ENCODE data around the gene TMEM63C. TPM values are rescaled to one million over a fixed set of nuclear protein-coding genes. Genes with fewer than 3 reads are reported as not detected.
A peak's percentile ranks its signal among the peaks of the same experiment; 100 is the strongest.

Gene TMEM63C
- total RNA-seq, 4 donors from 2014 or later, result 20.1 to 60.2 (median 33.9) TPM

DNA sequence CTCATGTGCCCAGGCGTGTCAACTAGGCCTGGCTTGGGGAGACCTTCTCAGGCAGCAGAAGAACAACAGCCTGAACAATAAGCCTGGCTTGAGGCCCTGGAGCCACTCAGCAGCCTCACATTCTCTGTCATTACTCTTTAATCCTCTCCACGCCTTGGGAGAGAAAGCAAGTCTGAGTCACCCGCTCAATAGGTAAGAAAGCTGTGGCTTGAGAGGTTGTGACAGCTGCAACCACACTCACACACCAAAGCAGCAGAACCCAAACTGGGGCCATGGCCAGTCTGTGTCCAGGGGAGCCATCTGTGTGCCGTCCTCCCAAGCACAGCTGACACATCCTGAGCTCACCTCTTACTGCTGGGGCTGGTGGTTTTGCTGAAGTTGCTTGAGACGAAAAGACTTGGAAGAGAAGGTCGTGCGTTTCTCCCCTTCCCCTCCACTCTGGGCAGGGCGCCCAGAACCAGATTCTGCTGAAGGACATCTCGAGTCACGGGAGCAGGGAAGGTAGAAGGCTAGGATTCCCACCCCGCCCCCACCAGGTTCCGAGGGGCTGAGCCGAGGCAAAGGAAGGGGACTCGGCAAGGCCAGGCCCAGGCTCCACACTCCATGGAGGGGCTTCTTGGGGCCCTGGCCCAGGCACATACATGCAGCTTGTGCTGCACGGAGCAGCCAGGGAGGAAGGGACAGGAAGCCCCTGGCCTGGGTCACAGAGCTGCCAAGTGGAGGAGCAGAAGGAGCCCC, 5.5 kb downstream of the TMEM63C start:
- TF ChIP-seq POLR2AphosphoS5 (IDR thresholded peaks at IDR 0.05) (no peak), POLR2A (IDR thresholded peaks at IDR 0.05) (no peak)
- peak; percentile 16 for DNase-seq
- H3K36me3 ChIP-seq, result no peaks in the 10 kb centered on the region
- intact Hi-C loops (cut with DNase I; ENCODE audit: low total_unique reads), result no loop called here
- in situ Hi-C loops (cut with MboI; ENCODE audit: low pct_ligation_motif_present in 1 of 4, low pct_unique_long_range_greater_than_20kb in 1 of 4, low sequenced_read_pairs in 3 of 4), result no loop called here
- peaks cover 4 to 40% (median 25%) of the 10 kb centered on the region in 4 donors for H3K4me1 ChIP-seq
- H3K27ac ChIP-seq, result peak overlapping the region in 1 of 4 donors; percentile 39
- H3K9me3 ChIP-seq, result no peaks in the 10 kb centered on the region
- peaks cover 17% of the 10 kb centered on the region for H3K27me3 ChIP-seq
- WGBS, 2 donors (ENCODE audit: low coverage in 1 of 2), result 56% methylated on average over 12 of the region's 15 CpGs; no CpG with 5 or more reads in 1 of the 2 donors
- no peak overlapping the region for H3K4me3 ChIP-seq

DNA sequence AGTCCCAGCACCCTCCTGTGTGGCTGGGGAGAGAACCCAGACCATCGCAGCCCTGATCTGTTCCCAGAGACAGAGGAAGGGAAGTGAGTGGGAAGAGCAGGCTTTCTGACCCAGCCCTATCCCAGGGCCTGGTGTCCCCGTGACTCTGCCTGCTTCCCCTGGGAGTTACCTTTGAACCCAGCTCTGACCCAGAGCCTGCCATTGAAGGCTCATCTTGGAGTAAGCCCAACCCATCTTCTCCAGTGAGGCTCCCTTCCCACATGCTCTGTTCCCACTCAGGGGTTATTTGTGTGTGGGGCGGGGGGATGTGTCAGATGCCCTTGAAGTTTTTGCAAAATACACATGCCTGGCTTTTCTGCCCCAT, 6.0 kb downstream of the TMEM63C start:
- H3K27ac ChIP-seq, result peak overlapping the region in 1 of 4 donors; percentile 39
- in situ Hi-C loops (cut with MboI; ENCODE audit: low pct_ligation_motif_present in 1 of 4, low pct_unique_long_range_greater_than_20kb in 1 of 4, low sequenced_read_pairs in 3 of 4) (no loop called here), intact Hi-C loops (cut with DNase I; ENCODE audit: low total_unique reads) (no loop called here)
- no peaks in the 10 kb centered on the region for H3K9me3 ChIP-seq
- H3K4me3 ChIP-seq, result no peak overlapping the region
- TF ChIP-seq EP300 (IDR thresholded peaks at IDR 0.05; ENCODE audit: low read depth) (no peak), POLR2A (IDR thresholded peaks at IDR 0.05) (no peak), POLR2AphosphoS5 (IDR thresholded peaks at IDR 0.05) (no peak)
- TF ChIP-seq, protein P1, sequence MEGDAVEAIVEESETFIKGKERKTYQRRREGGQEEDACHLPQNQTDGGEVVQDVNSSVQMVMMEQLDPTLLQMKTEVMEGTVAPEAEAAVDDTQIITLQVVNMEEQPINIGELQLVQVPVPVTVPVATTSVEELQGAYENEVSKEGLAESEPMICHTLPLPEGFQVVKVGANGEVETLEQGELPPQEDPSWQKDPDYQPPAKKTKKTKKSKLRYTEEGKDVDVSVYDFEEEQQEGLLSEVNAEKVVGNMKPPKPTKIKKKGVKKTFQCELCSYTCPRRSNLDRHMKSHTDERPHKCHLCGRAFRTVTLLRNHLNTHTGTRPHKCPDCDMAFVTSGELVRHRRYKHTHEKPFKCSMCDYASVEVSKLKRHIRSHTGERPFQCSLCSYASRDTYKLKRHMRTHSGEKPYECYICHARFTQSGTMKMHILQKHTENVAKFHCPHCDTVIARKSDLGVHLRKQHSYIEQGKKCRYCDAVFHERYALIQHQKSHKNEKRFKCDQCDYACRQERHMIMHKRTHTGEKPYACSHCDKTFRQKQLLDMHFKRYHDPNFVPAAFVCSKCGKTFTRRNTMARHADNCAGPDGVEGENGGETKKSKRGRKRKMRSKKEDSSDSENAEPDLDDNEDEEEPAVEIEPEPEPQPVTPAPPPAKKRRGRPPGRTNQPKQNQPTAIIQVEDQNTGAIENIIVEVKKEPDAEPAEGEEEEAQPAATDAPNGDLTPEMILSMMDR (IDR thresholded peaks at IDR 0.05), result no peak
- peaks cover 11% of the 10 kb centered on the region for H3K27me3 ChIP-seq
- WGBS, 2 donors (ENCODE audit: low coverage in 1 of 2), result 67% methylated on average over 3 of the region's 3 CpGs; no CpG with 5 or more reads in 1 of the 2 donors
- DNase-seq, result no peak
- no peaks in the 10 kb centered on the region for H3K36me3 ChIP-seq
- H3K4me1 ChIP-seq, result peaks cover 4 to 35% (median 19%) of the 10 kb centered on the region in 4 donors

DNA sequence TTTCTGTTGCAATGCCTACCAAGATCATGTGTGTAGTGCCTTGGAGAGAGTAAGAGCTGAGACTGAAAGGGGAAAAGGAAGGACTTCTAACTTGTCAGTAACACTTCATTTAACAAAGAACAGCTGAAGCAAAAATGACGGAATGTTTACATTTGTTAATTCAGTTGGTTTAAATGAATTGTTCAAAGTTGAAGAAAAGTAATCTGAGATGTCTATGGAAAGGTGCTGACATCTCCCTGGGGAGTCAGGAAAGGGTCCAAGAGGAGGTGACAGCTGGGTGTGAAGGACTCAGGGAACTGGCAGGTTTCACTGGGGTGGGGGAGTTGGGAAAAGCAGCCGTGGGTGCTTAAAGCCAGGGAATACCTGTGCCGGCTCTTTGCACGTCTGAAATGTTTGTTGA, 7.9 kb downstream of the TMEM63C start:
- no peaks in the 10 kb centered on the region for H3K36me3 ChIP-seq
- no peaks in the 10 kb centered on the region for H3K27me3 ChIP-seq
- H3K9me3 ChIP-seq, result no peaks in the 10 kb centered on the region
- intact Hi-C loops (cut with DNase I; ENCODE audit: low total_unique reads) (no loop called here), in situ Hi-C loops (cut with MboI; ENCODE audit: low pct_ligation_motif_present in 1 of 4, low pct_unique_long_range_greater_than_20kb in 1 of 4, low sequenced_read_pairs in 3 of 4) (no loop called here)
- TF ChIP-seq POLR2A (IDR thresholded peaks at IDR 0.05), result no peak
- no peak for TF ChIP-seq EP300 (IDR thresholded peaks at IDR 0.05; ENCODE audit: low read depth)
- TF ChIP-seq, protein P1 (IDR thresholded peaks at IDR 0.05), result no peak
- no peak for TF ChIP-seq POLR2AphosphoS5 (IDR thresholded peaks at IDR 0.05)
- no peak overlapping the region for H3K27ac ChIP-seq
- 74 to 80% methylated on average over 1 to 4 of the region's 4 CpGs for WGBS, 2 donors (ENCODE audit: low coverage in 1 of 2)
- peaks cover 0 to 19% (median 9%) of the 10 kb centered on the region in 4 donors for H3K4me1 ChIP-seq
- no peak for DNase-seq
- H3K4me3 ChIP-seq, result no peak overlapping the region

DNA sequence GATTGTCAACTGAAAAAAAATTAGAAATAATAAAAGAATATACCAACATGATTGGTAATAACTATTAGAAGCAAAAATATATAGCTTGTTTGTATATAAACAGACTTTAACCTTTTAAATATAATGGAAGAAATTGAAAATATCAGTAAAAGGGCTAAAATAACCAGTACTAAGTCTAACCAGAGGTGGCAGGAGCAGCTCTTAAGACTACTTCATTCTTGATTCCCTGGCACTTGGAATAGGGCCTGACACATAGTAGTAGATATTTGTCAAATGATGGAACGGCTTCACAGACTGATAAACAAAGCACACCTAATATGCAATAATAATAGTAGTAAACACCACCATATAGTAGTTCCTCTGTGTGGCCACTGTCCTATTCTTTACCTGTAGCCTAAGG, 9.4 kb downstream of the TMEM63C start:
- H3K27me3 ChIP-seq, result no peaks in the 10 kb centered on the region
- no peak for DNase-seq
- no peak for TF ChIP-seq EP300 (IDR thresholded peaks at IDR 0.05; ENCODE audit: low read depth)
- no peak for TF ChIP-seq POLR2A (IDR thresholded peaks at IDR 0.05)
- TF ChIP-seq POLR2AphosphoS5 (IDR thresholded peaks at IDR 0.05), result no peak
- TF ChIP-seq, protein P1 (IDR thresholded peaks at IDR 0.05), result no peak
- intact Hi-C loops (cut with DNase I; ENCODE audit: low total_unique reads) (no loop called here), in situ Hi-C loops (cut with MboI; ENCODE audit: low pct_ligation_motif_present in 1 of 4, low pct_unique_long_range_greater_than_20kb in 1 of 4, low sequenced_read_pairs in 3 of 4) (no loop called here)
- H3K27ac ChIP-seq, result no peak overlapping the region
- WGBS, 2 donors (ENCODE audit: low coverage in 1 of 2), result 85% methylated on average over 1 of the region's 1 CpG; no CpG with 5 or more reads in 1 of the 2 donors
- H3K9me3 ChIP-seq, result no peaks in the 10 kb centered on the region
- peaks cover 0 to 4% (median 0%) of the 10 kb centered on the region in 4 donors for H3K4me1 ChIP-seq
- no peaks in the 10 kb centered on the region for H3K36me3 ChIP-seq
- H3K4me3 ChIP-seq, result no peak overlapping the region
